PC-3 (cell line): ENCODE data around the gene FPGS. TPM values are rescaled to one million over a fixed set of nuclear protein-coding genes. Genes with fewer than 3 reads are reported as not detected.

Experiments used
- ATAC-seq: fragments of 200-7000 bp; cut with Tn5 transposase; 2 replicates; pipeline ENCODE4 v1.9.1; 2020; ENCODE audit warnings: mild to moderate bottlenecking, moderate library complexity
- BruUV-seq: library from RNA; stranded (reverse); fragments of 400-500 nt; replicated peaks from 2 replicates; lab custom pipeline; 2021; lab: Mats Ljungman, UMichigan
- CTCF ChIA-PET: fragments of 300-600 bp; sonication (Branson Sonifier 250); formaldehyde crosslinking; loops from one replicate; lab custom pipeline; 2022; ENCODE audit warnings: antibody characterized with exemption; lab: Charles Lee
- POLR2A ChIA-PET: fragments of 300-600 bp; sonication (Branson Sonifier 250); formaldehyde crosslinking; loops from one replicate; lab custom pipeline; 2022; ENCODE audit warnings: antibody characterized with exemption; ENCODE audit not compliant: unreplicated experiment; lab: Charles Lee
- DNase-seq: peaks from one replicate; pipeline ENCODE4 v3.0.0-alpha.2; 2015
- H2AFZ ChIP-seq: fragments of 300-600 bp; sonication (generic); 2 replicates; pipeline ENCODE4 v1.6.0; 2016; ENCODE audit warnings: antibody characterized with exemption, low read length
- H3F3A ChIP-seq: fragments of 300-600 bp; sonication (generic); one replicate; pipeline ENCODE4 v1.6.0; 2017; ENCODE audit warnings: antibody characterized with exemption, low read length, control low read depth, mild to moderate bottlenecking; ENCODE audit not compliant: unreplicated experiment
- H3K27ac ChIP-seq: fragments of 300-600 bp; sonication (generic); 2 replicates; pipeline ENCODE4 v1.5.1; 2016; ENCODE audit warnings: mild to moderate bottlenecking, low read length
- H3K27me3 ChIP-seq: fragments of 300-600 bp; sonication (generic); 2 replicates; pipeline ENCODE4 v1.6.1; 2016; ENCODE audit warnings: low read length, mixed read lengths
- H3K36me3 ChIP-seq: fragments of 300-600 bp; sonication (generic); 2 replicates; pipeline ENCODE4 v1.6.1; 2016; ENCODE audit warnings: low read depth, mixed run types, low read length, mixed read lengths
- H3K4me1 ChIP-seq: fragments of 300-600 bp; sonication (generic); 2 replicates; pipeline ENCODE4 v1.5.1; 2016; ENCODE audit warnings: low read length; ENCODE audit not compliant: insufficient read depth
- H3K4me2 ChIP-seq: fragments of 300-600 bp; sonication (generic); 2 replicates; pipeline ENCODE4 v1.6.0; 2016; ENCODE audit warnings: low read length
- H3K4me3 ChIP-seq: fragments of 300-600 bp; sonication (generic); 2 replicates; pipeline ENCODE4 v1.5.1; 2016; ENCODE audit warnings: mild to moderate bottlenecking, low read length, mixed read lengths
- H3K79me2 ChIP-seq: fragments of 300-600 bp; sonication (generic); 2 replicates; pipeline ENCODE4 v1.6.1; 2017; ENCODE audit warnings: low read length, mixed read lengths
- H3K9ac ChIP-seq: fragments of 300-600 bp; sonication (generic); 2 replicates; pipeline ENCODE4 v1.6.0; 2016; ENCODE audit warnings: mild to moderate bottlenecking, low read length
- H3K9me2 ChIP-seq: fragments of 300-600 bp; sonication (generic); replicated peaks from 2 replicates; pipeline ENCODE4 v1.6.1; 2016; ENCODE audit warnings: mixed run types, low read length, mixed read lengths
- H3K9me3 ChIP-seq: fragments of 300-600 bp; sonication (generic); 2 replicates; pipeline ENCODE4 v1.6.1; 2016; ENCODE audit warnings: low read length, mixed read lengths
- H4K20me1 ChIP-seq: fragments of 300-600 bp; sonication (generic); 2 replicates; pipeline ENCODE4 v1.6.1; 2016; ENCODE audit warnings: low read length, mixed read lengths
- EZH2 ChIP-seq: fragments of 300-600 bp; sonication (generic); IDR thresholded peaks from one replicate; pipeline ENCODE4 v1.6.1; 2017; ENCODE audit warnings: antibody characterized with exemption, mild to moderate bottlenecking, low read length; ENCODE audit not compliant: unreplicated experiment
- EZH2phosphoT487 ChIP-seq: fragments of 300-600 bp; sonication (generic); IDR thresholded peaks from 2 replicates; pipeline ENCODE4 v1.6.1; 2018; ENCODE audit warnings: mild to moderate bottlenecking, antibody characterized with exemption, low read length, borderline replicate concordance
- intact Hi-C: fragments of 100-400 bp; cut with micrococcal nuclease; formaldehyde crosslinking; loops from 2 replicates; pipeline ENCODE4 v1.9.0; 2023
- total RNA-seq: library from RNA; depleted of rRNA; stranded (reverse); fragments of >200 nt; gene quantifications from 2 replicates; pipeline ENCODE4 v1.2.3, GENCODE V29; 2014
- TF ChIP-seq, protein P1 (sequence below): fragments of 300-600 bp; sonication (generic); conservative IDR thresholded peaks from 2 replicates; pipeline ENCODE4 v1.5.1; 2017; ENCODE audit warnings: antibody characterized with exemption, low read depth, mild to moderate bottlenecking, low read length

The FPGS gene
- total RNA-seq, 1 experiment from 2014 or later: 78.5 TPM

DNA sequence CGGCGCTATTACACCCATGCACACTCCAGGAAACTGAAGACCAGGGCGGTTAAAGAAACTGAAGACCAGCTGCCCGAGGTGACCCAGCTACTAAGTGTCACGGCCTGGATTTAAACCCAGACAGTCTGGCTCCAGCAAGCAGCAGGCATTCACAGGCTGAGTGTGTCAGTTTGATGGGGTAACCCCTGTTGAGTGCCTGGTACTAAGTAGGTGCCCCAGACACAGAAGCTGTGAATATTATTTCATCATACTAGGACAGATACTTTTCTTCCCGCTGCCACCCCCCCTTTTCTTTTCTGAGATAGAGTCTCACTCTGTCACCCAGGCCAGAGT is 44.5 kb downstream of the FPGS start:
- H3K9me3 ChIP-seq: 0 out of 2 replicates have a peak, but pooled peaks cover 7% of the 10 kb centered on the region
- no peaks in the 10 kb centered on the region for H3F3A ChIP-seq
- POLR2A ChIA-PET: no interaction called here
- TF ChIP-seq EZH2 (no peak), EZH2phosphoT487 (no peak)
- TF ChIP-seq, protein P1, sequence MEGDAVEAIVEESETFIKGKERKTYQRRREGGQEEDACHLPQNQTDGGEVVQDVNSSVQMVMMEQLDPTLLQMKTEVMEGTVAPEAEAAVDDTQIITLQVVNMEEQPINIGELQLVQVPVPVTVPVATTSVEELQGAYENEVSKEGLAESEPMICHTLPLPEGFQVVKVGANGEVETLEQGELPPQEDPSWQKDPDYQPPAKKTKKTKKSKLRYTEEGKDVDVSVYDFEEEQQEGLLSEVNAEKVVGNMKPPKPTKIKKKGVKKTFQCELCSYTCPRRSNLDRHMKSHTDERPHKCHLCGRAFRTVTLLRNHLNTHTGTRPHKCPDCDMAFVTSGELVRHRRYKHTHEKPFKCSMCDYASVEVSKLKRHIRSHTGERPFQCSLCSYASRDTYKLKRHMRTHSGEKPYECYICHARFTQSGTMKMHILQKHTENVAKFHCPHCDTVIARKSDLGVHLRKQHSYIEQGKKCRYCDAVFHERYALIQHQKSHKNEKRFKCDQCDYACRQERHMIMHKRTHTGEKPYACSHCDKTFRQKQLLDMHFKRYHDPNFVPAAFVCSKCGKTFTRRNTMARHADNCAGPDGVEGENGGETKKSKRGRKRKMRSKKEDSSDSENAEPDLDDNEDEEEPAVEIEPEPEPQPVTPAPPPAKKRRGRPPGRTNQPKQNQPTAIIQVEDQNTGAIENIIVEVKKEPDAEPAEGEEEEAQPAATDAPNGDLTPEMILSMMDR: no peak
- ATAC-seq (no peak), DNase-seq (no peak)
- H3K27ac ChIP-seq: no peak overlapping the region
- no TSS peak for BruUV-seq
- intact Hi-C loops: no loop called here
- H3K4me1 ChIP-seq: no peaks in the 10 kb centered on the region
- H2AFZ ChIP-seq: no peak overlapping the region
- no peaks in the 10 kb centered on the region for H3K27me3 ChIP-seq
- H3K9ac ChIP-seq: no peak overlapping the region
- no peaks in the 10 kb centered on the region for H4K20me1 ChIP-seq
- no peaks in the 10 kb centered on the region for H3K9me2 ChIP-seq
- no peaks in the 10 kb centered on the region for H3K79me2 ChIP-seq
- no peak overlapping the region for H3K4me2 ChIP-seq
- H3K4me3 ChIP-seq: no peak overlapping the region
- H3K36me3 ChIP-seq: no peaks in the 10 kb centered on the region
- CTCF ChIA-PET: no interaction called here

DNA sequence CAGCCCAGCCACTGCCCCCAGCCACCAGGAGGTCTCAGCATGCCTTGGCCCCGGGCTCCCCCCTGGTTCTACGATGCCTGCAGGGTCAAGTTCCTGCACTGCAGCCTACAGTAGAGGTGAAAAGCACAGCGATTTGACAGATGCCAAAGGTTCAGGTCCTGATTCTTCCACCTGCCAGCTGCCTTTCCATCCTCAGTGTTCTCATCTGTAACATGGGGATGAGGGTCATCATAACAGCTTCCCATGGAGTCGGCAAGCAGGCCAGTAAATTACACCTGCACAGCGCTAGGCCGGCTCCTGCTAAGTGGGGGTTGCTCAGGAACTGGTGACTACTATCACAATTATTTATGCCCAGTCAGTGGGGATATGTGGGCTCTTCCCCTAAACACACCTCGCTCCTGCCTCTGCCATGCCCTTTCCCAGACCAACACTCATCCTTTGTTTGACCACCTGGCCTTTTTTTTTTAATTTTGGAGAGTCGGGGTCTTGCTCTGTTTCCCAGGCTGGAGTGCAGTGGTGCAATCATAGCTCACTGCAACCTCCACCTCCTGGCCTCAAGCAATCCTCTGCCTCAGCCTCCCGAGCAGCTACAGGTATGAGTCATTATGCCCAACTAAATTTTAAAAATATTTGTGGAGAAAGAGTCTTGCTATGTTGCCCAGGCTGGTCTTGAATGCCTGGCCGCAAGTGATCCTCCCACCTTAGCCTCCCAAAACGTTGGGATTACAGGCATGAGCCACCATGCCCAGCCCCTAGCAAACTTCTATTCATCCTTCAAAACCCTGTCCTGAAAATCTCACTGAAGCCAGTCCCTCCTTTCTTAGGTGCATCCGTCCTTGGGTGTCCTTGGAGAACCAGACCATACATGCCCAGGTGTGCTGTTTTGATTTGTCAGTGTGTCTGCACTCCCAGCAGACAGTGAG is 45.4 kb downstream of the FPGS start:
- Histone ChIP-seq H3K27me3 (no peaks in the 10 kb centered on the region), H4K20me1 (no peaks in the 10 kb centered on the region), H3K9ac (no peak overlapping the region), H3K27ac (no peak overlapping the region), H3K4me2 (no peak overlapping the region), H3K9me3 (0 out of 2 replicates have a peak, but pooled peaks cover 7% of the 10 kb centered on the region), H3K79me2 (no peaks in the 10 kb centered on the region), H3K36me3 (no peaks in the 10 kb centered on the region), H3K4me3 (no peak overlapping the region), H3F3A (no peaks in the 10 kb centered on the region), H2AFZ (no peak overlapping the region), H3K4me1 (no peaks in the 10 kb centered on the region), H3K9me2 (no peaks in the 10 kb centered on the region)
- CTCF ChIA-PET: no interaction called here
- intact Hi-C loops: no loop called here
- no TSS peak for BruUV-seq
- DNase-seq (no peak), ATAC-seq (no peak)
- POLR2A ChIA-PET: no interaction called here
- TF ChIP-seq, protein P1: no peak
- TF ChIP-seq EZH2 (no peak), EZH2phosphoT487 (no peak)
